HG02642 (cell line): ENCODE results near the gene LPCAT1.
"Not testable (repeated sequence)": the region's sequence is repeated elsewhere in the genome, so short reads cannot be mapped to it uniquely, and the experiment has no call there.

Experiments
- ATAC-seq: cut with Tn5 transposase; IDR thresholded peaks from one replicate; pipeline ENCODE4 v1.9.1; 2021; ENCODE audit warnings: mild to moderate bottlenecking; ENCODE audit not compliant: unreplicated experiment, poor library complexity

Gene LPCAT1

DNA sequence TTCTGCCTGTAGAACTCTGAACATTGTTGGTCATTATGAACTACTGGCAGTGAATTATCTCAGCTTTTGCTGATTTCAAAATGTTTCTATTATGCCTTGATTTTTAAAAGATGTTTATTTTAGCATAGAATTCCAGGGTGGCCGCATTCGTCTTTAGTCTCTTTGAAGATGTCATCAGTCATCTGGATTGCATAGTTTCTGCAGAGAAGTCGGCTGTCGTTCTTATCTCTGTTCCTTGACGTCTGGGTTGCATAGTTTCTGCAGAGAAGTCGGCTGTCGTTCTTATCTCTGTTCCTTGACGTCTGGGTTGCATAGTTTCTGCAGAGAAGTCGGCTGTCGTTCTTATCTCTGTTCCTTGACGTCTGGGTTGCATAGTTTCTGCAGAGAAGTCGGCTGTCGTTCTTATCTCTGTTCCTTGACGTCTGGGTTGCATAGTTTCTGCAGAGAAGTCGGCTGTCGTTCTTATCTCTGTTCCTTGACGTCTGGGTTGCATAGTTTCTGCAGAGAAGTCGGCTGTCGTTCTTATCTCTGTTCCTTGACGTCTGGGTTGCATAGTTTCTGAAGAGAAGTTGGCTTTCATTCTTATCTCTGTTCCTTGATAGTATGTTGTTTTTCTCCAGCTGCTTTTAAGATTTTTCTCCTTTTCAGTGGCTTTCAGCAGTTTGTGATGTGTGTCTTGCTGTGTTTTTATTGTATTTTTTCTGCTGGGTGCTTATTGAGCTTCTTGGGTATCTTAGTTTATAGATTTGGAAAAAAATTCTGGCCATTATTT is 67.5 kb downstream of the LPCAT1 start:
- ATAC-seq = not testable (repeated sequence)

DNA sequence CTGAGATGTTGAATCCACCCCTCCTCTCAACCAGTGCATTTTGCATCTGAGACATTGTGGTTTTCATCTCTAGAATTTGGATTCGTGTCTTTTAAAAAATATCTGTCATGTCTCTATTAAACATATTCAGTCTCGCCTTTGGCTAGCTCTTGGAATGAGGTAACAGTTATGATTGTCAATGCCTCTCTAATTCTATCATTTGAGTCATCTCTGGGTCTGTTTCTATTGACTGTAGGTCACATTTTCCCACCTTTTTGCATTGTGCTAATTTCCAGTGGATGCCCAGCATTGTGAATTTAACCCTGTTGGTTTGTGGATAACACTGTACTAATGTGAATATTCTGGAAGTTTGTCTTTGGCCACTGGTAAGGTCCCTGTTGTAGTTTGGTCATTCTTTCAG is 70.1 kb downstream of the LPCAT1 start:
- no peak for ATAC-seq

DNA sequence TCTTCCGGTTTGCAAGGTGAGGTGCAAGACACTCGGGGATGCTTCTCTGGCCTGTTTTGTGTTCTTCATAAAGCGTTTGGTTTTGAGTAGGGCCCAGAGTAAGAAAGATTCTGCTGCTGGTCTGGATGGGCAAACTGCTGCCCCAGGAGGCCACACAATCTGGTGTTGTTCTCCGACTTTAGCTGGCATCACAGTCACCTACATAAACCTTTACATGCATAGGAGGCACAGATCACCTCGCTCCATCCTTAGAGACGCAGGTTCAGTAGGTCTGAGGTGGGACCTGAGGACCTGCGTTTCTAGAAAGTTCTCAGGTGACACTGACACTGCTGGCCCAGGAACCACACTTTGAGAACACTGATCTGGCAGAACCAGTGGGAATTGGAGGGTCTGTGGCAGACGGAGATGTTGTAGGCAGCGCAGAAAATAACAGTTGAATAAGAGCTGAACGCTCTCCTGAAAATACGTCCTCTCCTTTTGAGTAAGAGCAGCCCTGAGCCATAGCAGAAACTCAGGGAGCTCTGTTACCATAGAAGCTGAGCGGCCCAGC is 74.6 kb downstream of the LPCAT1 start:
- ATAC-seq = no peak

DNA sequence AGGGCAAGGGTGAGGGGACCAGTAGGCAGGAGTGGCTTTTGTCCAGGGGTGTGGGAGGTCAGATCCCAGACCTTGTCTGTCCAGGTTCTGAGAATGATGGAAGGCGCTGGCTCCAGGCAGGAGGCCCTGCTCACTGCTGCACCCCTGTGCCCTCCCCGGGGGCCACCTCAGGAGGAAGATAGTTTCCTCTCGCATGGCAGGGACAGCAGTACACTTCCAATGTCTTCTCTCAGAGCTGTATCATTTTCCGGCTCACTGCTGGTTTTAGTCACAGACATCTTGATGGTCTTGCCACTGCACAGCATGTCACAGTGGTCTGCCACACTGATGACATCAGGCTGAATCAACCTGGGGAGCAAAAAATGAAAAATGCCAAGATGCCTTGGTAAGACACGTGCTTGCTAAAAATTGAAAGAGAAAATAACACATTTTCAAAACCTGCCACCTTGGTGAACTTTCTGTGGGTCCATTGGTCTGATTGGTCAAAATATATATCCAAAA is 75.2 kb downstream of the LPCAT1 start:
- ATAC-seq = no peak

DNA sequence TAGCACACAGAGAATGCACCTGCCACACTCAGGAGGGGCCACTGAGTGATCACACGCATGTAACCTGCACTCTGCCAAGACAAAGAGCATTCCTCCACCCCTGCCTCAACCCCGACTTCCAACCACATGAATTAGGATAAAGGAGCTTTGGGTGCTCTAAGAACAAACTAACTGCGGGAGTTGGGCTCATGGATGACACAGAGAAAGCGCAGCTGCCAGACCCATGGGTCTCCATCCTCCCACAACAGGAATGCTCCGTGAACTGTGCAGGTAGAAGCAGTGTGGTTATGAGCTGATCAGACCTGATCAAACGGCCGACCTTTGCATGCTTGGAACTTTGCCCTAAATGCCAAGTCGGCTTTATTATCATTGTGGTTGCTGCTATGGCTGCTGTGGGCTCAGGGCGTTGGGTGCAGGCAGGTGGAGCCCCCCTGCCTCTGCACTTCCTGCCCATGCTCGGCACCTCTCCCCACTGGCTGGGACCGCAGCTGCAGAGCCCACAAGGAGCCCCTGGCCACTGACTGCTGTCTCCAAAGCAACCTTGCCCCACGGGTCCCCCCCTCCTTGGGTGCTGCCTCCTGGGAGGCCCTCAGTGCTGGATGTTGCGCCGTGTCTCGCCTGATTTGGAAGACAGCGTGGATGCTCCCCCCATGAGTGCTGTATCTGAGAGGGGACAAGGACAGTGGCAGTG is 75.9 kb downstream of the LPCAT1 start:
- no peak for ATAC-seq

DNA sequence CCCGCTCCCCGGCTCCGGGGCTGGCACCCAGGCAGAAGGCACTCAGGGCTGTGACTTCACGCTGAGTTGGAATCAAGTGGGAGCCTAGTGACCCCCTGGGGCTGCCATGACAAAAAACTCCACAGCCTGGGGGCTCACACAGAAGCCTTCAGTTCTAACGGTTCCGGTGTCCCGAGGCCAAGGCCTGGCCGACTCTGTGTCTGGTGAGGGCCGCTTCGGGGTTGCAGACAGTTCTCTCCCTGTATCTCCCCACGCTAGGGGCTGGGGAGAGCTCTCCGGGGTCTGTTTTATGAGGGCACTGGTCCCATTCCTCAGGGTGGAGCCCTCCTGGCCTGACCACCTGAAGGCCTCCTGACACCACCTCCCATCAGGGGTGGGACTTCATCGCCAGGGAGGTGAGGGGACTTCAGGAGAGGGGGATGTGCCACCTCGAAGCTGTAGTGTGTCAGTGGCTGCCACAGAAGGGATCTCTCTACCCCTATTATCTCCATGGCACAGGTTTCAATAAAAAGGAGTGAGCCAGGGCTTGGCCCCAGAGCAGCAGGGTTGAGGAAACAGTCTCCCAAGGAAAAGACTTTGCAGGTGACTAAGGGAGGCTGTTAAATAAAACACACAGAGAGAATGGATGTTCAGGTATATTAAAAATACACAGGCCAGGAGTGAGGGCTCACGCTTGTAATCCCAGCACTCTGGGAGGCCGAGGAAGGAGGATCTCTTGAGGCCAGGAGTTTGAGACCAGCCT is 77.0 kb downstream of the LPCAT1 start:
- no peak for ATAC-seq

DNA sequence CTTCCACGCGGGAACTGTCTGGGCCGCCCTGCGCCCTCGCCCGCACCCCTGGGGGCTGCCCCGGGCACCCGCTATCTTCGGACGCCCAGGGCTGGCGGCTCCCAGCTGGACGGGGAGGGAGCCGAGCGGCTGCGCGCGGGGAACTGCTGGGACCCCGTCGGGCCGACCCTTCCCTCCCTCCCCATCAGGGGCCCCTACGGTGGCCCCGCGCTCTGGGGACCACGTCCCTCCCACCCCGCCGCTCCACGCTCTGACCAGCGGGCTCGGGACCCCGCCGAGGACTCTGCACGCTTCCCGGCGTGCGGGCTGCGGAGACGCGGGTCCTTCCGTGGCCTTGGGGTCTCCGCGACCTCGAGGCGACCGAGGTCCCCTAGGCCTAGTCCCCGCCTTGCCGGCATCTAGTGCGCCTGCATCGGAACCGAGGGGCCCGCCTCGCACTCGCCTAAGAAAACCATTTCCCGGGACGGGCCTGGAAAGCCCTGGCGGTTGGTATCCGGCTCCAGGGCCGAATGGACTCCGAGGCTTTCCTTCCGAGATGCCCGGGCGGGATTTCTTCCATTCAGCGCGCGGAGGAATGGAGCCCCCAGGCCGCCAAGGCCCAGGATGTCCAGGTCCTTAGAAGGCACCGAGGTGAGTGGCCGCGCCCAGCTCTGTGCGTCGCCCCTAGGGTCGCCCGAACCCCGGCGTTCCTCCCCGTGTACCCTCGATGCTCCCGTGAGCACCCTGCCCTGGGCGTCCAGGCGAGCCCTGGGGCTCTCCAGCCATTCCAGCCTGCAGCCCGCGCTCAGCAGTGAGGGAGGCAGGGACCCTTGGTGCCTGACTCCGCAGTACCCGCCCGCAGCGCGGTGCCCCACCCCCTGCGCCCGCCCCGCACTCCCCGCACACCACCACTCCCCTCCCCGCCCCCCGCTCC is 77.8 kb downstream of the LPCAT1 start:
- ATAC-seq = no peak

DNA sequence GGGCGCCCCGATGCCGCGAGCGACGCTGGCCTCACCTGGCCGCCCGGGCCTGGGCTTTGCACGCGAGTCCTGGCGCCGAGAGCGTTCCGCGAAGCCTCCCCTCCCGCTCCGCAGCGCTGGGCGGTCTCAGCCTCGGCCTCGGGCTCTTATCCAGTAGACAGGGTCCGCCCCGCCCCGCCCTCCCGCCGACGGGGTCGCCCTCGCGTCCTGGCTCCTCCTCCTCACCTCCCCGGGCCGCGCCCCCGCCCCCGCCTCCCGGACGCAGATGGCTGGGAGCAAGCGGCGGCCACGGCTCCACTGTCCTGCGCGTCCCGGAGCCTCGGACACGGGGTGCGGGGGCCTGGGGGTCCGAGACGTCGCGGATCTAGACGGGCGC is 78.5 kb downstream of the LPCAT1 start, which contains the start of gene SLC6A3:
TSS of gene SLC6A3 (minus strand) at position 128 of the 376 bp plus-strand sequence. CDS start 2,243 bp downstream, outside the sequence.
- no peak for ATAC-seq

DNA sequence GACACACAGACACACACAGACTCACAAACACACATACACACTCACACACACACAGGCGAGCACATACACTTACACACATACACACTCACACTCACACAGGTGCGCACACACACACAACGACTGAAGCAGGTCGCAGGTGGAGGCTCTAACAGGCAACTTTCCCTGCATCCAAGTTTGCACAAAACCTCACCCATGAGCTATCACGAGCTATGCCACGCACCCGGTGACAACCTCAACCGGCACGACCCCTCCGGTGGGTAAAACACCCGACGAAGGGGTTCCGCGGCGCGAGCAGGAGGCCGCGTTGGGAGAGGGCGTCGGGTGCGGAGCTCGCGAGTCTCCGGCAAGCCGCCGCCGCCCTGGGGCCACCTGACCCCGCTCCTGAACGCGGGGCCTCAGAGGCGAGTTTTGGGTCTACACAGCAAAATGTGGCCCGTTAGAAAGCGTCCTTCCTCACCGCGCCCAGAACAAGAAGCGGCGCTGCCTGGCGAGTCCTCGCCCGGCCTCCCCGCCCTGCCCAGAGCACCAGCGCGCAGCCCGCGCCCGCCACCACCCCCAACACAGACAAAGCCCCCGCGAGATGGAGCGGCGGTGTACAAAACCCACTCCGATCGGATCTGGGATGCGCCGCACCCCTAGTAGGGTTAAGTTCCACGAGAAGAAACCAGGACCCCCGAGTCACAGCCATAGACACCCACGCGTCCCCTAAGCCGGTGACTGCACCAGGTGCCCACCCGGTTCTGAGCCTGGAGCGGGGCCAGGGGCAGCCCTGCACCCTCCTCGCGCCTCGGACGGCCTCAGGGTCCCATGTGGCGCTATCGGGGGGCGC is 79.2 kb downstream of the LPCAT1 start:
- no peak for ATAC-seq

DNA sequence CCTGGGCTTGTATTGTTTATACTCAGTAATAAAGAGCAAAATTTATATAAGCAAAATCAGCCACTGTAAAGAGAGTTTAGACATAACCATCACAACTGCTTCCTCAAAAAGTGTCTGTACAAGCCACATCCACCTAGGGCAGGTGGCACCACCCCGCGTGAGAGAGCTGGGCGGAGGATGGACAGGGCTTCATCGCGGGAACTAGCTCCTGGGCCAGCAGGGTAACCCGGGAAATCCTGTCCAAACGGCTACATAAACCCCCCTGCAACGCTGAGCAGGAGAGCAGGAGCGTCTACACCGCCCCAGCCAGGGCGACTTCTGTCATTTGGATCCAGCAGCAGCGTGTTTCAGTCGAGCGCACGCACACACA is 79.8 kb downstream of the LPCAT1 start:
- ATAC-seq = no peak

DNA sequence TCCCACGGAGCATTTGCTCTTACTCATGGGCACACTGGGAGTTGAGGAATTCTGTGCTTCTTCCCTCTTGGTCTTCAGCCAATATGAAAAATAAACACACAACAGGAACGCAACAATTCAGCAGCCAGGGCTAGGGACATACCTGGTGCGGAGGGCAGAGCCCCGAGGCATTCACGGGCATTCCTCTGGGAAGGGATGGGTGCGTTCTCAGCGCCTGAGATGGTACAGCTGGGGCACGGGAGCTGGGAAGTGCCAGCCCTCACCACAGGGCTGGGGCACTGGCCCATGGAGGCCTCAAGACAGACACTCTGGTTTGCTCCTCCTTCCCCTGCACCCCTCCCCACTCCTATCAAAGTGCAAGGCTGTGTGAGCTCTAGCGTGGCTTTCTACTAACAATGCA is 80.6 kb downstream of the LPCAT1 start:
- ATAC-seq = no peak

DNA sequence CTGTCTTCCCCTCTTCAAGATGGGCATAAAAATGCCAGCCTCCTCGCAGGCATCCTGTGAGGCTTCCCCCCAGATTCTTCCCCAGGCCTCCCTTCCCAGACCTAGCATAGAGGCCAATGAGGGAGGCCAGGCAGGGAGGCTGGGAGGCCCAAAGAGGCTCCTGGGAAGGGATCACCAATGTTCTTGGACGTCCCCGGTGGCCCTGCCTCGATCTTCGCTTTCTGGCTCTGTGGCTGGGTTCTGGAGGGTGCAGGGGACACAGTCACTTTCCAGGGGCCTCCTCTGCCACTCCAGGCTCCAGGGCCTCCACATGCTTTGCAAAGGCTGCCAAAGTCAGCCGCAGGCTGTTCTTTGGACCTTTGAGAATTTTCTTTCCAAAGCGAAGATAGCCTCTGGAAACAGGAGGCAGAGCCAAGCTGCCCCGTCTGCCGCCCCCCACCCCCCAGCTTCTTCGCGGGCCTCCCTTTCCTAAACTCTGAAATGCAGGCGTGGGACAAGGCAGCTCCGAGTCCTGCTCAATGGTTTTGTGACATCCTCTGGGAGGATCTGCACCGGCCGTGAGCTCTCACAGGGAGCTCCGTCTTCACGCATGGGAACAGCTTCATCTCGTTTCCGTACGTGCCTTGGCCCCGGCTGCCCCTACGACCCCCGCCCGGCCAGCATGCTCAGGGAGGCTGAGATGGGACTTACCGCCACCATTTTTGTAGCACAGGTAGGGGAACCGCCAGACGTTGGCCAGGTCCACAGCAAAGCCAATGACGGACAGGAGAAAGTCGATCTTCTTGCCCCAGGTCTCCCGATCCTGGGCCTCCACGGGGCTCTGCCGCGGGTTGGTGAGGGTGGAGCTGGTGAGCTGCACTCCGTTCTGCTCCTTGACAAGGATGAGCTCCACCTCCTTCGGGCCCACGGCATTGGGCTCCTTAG is 81.3 kb downstream of the LPCAT1 start:
- ATAC-seq = no peak

DNA sequence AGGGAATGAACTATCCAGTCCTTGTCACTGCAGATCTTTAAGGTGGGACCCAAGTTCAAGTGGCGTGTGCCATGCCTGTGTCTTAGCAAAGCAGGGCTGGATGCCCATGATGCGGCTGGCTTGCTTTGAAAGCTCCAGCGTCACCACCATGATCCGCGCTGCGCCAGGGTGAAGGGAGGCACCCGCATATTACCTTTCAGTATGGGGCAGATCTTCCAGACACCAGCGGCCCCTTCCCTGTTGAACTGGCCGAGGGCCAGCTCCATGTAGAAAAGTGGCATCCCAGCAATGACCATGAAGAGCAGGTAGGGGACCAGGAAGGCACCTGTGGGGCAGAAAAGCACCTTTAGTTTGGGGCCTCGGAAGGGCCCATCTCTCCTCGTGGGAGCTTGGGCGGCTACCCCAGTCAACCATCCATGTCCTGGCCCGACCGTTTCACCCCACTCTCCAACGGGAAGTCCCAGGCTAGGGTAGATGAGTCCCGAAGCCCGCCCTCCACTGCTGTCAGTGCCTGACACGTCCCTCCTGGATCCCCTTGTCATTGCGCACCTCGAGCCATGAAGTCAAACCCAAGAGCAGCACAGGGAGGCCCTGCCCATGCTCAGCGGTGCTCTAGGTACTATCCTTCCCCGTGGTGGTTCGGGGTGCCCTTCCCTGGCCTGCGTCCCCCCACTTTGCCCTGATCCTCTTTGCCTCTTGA is 82.4 kb downstream of the LPCAT1 start:
- ATAC-seq = no peak

DNA sequence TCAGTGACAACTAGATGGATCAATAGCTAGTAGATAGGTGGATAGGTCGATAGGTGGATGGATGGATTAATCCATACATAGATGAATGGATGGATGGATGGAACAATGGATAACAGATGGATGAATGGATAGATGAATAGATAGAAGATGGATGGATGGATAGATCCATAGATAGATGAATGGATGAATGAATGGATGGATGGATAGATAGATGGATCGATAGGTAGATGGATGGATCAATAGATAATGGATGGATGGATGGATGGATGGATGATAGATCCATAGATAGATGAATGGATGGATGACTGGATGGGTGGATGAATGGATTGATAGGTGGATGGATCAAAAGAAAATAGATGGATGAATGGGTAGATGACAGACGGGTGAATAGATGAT is 83.7 kb downstream of the LPCAT1 start:
- ATAC-seq = no peak

DNA sequence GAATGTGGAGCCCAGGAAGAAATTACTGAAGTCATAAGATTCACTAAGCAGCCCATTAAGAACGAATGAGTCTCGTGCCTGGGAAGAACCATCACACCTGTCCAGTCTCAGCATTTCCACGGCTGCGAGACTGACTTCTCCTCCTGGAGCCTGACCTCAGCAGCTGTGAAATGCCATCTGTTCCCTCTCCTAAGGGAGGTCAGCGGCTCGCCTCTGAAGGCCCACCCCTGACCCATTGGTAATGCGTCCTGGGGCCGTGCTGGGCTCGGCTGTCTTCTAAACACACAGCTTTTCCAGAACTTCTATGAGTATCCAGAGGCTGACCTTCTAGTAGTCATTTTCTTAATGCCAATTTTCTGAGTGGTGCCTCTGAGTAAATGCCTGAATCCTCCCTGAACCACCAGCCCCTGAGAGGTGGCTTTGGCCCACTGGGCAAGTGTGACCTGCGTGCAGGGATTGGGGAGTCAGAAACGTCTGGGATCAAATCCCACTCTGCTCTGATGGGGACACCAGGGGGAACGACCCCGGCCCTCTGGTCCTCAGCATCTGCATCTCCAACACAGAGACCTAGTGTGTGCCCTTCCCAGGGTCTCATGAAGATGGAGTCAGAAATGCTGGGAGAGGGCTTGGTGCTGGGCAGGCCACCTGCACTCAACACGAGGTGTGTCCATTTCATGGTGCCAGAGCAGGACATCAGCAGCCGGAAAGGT is 84.2 kb downstream of the LPCAT1 start:
- ATAC-seq = no peak

DNA sequence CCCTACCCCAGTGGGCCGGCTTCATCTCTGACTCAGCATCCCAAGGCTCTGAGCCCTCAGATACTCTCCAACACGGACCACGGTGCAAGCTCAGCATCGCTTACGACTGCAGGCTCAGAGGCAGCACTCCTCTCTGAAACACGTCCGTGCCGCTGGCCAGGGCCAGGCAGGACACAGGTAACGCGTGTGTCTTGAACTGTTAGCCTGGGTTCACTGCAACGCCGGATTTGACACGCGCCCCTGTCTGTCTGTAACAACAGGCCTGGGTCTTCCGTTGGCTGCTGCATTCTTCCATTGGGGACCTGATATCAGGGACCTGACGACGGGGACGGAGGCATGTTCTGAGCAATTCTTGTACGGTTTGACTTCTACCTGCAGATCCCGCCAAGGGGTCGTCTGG is 84.9 kb downstream of the LPCAT1 start:
- ATAC-seq = no peak
